Breast epithelium (tissue), 4 donors: Measurements from ENCODE around the gene CRCP. TPM values are rescaled to one million over a fixed set of nuclear protein-coding genes. Genes with fewer than 3 reads are reported as not detected.
"Not testable (repeated sequence)": the region's sequence is repeated elsewhere in the genome, so short reads cannot be mapped to it uniquely, and the experiment has no call there.

Experiments
- DNase-seq, 2 donors: peaks; one replicate each; pipeline ENCODE4 v3.0.0-alpha.2; 2019; ENCODE audit warnings: low spot score in 2 of 2
- H3K27ac ChIP-seq, 2 donors: fragments of 200-600 bp; sonication (generic) in 1 of 2; one replicate each; pipeline ENCODE4 v1.5.1; 2016 to 2019; ENCODE audit warnings: mild to moderate bottlenecking in 1 of 2
- H3K27me3 ChIP-seq, 2 donors: fragments of 200-600 bp; sonication (generic) in 1 of 2; one replicate each; pipeline versions ENCODE4 v1.5.1 to v1.6.0; 2017 to 2019; ENCODE audit warnings: control low read depth in 1 of 2, mild to moderate bottlenecking in 1 of 2
- H3K36me3 ChIP-seq: fragments of 200-600 bp; one replicate; pipeline ENCODE4 v1.5.1; 2019
- H3K4me1 ChIP-seq, 2 donors: fragments of 200-600 bp; sonication (generic); one replicate each; pipeline ENCODE4 v1.5.1; 2016 to 2019; ENCODE audit warnings: control low read depth in 1 of 2
- H3K4me3 ChIP-seq, 3 donors: fragments of 200-600 bp; sonication (generic); 1 replicate in 2 of 3; 2 replicates in 1 of 3; pipeline ENCODE4 v1.5.1; 2016 to 2019; ENCODE audit warnings: mild to moderate bottlenecking in 3 of 3, moderate library complexity in 2 of 3
- H3K9me3 ChIP-seq, 2 donors: fragments of 200-600 bp; sonication (generic) in 1 of 2; one replicate each; pipeline ENCODE4 v1.5.1; 2016 to 2019; ENCODE audit warnings: control low read depth in 1 of 2
- POLR2A ChIP-seq: fragments of 450-650 bp; IDR thresholded peaks from one replicate; pipeline ENCODE4 v1.6.1; 2016; ENCODE audit warnings: antibody characterized with exemption, mild to moderate bottlenecking, moderate library complexity
- POLR2AphosphoS5 ChIP-seq, 3 donors: sonication (generic); formaldehyde crosslinking; IDR thresholded peaks; one replicate each; pipeline ENCODE4 v1.6.1; 2017; ENCODE audit warnings: antibody characterized with exemption in 3 of 3
- intact Hi-C: fragments of 100-400 bp; cut with DNase I; formaldehyde crosslinking; loops from one replicate; pipeline ENCODE4 v1.15.1; 2023; ENCODE audit warnings: low total_unique reads
- total RNA-seq, 3 donors: library from RNA; depleted of rRNA; stranded (reverse); fragments of >200 nt; gene quantifications; one replicate each; pipeline ENCODE4 v1.1.0, GENCODE V29; 2016
- TF ChIP-seq, protein P1 (sequence below), 3 donors: fragments of 450-650 bp; IDR thresholded peaks; one replicate each; pipeline ENCODE4 v1.5.1; 2016 to 2017; ENCODE audit warnings: antibody characterized with exemption in 3 of 3, mild to moderate bottlenecking in 3 of 3, moderate library complexity in 3 of 3

Gene CRCP
- total RNA-seq, 3 donors from 2014 or later, result 31.5 to 49.8 (median 41.3) TPM

DNA sequence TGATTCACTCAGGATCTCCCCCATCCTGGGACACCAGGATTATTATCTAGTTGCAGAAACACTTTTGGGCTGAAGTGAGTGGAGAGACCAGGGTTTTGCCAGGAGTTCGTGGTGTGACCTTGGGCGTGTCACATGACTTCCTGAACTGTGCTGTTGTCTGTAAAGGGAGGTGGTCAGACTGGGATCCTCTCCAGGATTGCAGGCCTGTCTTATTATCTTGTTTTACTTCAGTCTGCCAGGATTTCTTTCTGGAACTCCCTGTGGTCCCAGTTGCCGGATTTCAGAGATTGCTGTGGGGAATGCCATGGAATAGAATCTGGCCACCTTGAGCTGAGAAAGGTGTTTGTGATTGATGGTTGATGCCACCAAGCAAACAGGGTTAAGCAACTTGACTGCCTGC is 35.8 kb downstream of the CRCP start:
- H3K4me3 ChIP-seq, result no peak overlapping the region
- TF ChIP-seq, protein P1, sequence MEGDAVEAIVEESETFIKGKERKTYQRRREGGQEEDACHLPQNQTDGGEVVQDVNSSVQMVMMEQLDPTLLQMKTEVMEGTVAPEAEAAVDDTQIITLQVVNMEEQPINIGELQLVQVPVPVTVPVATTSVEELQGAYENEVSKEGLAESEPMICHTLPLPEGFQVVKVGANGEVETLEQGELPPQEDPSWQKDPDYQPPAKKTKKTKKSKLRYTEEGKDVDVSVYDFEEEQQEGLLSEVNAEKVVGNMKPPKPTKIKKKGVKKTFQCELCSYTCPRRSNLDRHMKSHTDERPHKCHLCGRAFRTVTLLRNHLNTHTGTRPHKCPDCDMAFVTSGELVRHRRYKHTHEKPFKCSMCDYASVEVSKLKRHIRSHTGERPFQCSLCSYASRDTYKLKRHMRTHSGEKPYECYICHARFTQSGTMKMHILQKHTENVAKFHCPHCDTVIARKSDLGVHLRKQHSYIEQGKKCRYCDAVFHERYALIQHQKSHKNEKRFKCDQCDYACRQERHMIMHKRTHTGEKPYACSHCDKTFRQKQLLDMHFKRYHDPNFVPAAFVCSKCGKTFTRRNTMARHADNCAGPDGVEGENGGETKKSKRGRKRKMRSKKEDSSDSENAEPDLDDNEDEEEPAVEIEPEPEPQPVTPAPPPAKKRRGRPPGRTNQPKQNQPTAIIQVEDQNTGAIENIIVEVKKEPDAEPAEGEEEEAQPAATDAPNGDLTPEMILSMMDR (IDR thresholded peaks at IDR 0.05), result no peak
- no peak for TF ChIP-seq POLR2A
- peak in 1 of 3 donors; percentile 24 for TF ChIP-seq POLR2AphosphoS5 (IDR thresholded peaks at IDR 0.05)
- intact Hi-C loops, result no loop called here
- no peaks in the 10 kb centered on the region for H3K9me3 ChIP-seq
- peaks cover 0 to 5% of the 10 kb centered on the region in 2 donors for H3K4me1 ChIP-seq
- DNase-seq, result peak in 1 of 2 donors; percentile 24
- H3K36me3 ChIP-seq, result no peaks in the 10 kb centered on the region
- peak overlapping the region; percentile 41 to 78 for H3K27ac ChIP-seq
- no peaks in the 10 kb centered on the region for H3K27me3 ChIP-seq

DNA sequence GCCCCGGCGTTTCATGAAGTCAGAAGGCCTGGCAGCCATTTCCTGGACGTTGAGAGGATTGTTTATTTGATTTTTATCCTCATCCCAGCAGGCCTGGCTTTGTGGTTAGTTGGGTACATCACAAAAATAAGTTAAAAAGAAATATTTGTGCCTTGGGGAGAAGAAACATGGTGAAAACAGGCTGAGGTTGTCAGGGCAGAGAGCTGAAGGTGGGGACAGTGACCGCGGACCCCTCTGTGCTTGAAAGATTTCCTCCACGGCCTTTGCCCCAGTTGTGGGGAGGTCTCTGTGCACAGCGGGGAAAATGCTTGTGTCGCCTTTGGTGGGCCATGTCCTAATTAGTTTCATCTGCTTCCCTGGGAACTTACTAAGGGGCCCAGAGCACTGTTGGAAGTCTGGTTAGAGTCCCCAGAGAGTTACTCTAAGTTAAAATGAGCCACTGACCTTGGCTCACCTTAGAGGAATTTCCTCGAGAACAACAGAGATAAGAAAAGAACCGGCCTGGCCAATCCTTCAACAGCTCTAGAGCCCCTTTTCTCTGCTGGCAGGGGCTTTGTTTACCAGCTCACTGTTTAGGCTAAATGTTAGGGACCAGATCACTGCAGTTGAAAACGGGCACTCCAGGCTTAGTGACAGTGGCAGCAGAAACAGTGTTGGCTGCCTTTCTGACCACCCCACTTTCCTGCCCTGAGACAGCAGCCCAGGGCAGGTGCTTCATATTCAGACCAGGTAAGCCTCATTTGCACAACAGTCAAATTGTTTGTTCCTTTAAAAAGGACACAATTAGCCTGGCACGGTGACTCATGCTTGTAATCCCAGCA is 37.9 kb downstream of the CRCP start:
- no peaks in the 10 kb centered on the region for H3K36me3 ChIP-seq
- intact Hi-C loops, result no loop called here
- no peak for DNase-seq

DNA sequence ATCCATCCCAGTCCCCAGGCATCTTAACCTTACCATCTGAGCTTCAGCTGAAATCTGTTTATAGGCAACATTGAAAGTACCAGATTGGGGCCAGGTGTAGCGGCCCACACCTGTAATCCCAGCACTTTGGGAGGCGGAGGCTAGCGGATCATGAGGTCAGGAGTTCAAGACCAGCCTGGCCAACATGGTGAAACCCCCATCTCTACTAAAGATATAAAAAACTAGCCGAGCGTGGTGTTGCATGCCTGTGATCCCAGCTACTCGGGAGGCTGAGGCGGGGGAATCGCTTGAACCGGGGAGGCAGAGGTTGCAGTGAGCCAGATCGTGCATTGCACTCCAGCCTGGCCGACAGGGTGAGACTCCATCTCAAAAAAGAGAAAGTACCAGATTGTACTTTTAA is 39.0 kb downstream of the CRCP start:
- Histone ChIP-seq H3K27me3 (no peaks in the 10 kb centered on the region), H3K27ac (no peak overlapping the region), H3K4me3 (no peak overlapping the region), H3K9me3 (no peaks in the 10 kb centered on the region), H3K4me1 (peaks cover 0 to 5% of the 10 kb centered on the region in 2 donors), H3K36me3 (no peaks in the 10 kb centered on the region)
- no peak for TF ChIP-seq POLR2A
- no peak for TF ChIP-seq POLR2AphosphoS5 (IDR thresholded peaks at IDR 0.05)
- TF ChIP-seq, protein P1 (IDR thresholded peaks at IDR 0.05), result no peak
- no peak for DNase-seq
- intact Hi-C loops, result no loop called here

More for the DNA sequence above, 37.9 kb downstream of the CRCP start:
- Histone ChIP-seq H3K27me3 (no peaks in the 10 kb centered on the region), H3K27ac (peak overlapping the region; percentile 56 to 77), H3K4me1 (peaks cover 0 to 5% of the 10 kb centered on the region in 2 donors), H3K4me3 (peak overlapping the region in 2 of 3 donors; percentile 14 to 17), H3K9me3 (no peaks in the 10 kb centered on the region)
- no peak for TF ChIP-seq POLR2AphosphoS5 (IDR thresholded peaks at IDR 0.05)
- TF ChIP-seq POLR2A, result no peak
- TF ChIP-seq, protein P1 (IDR thresholded peaks at IDR 0.05), result no peak

DNA sequence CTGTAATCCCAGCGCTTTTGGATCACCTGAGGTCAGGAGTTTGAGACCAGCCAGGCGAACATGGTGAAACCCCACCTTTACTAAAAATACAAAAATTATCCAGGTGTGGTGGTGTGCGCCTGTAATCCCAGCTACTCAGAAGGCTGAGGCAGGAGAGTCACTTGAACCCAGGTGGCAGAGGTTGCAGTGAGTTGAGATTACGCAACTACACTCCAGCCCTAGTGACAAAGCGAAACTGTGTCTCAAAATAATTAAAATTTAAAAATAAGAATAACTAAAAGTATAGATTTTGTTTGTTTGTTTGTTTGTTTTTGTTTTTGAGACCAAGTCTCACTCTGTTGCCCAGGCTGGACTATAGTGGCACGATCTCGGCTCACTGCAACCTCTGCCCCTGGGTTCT is 41.4 kb downstream of the CRCP start:
- intact Hi-C loops, H3K27ac ChIP-seq, H3K36me3 ChIP-seq, H3K4me1 ChIP-seq, H3K4me3 ChIP-seq, DNase-seq, H3K27me3 ChIP-seq: not testable (repeated sequence)
- peaks cover 4 to 12% of the 10 kb centered on the region in 2 donors for H3K9me3 ChIP-seq

DNA sequence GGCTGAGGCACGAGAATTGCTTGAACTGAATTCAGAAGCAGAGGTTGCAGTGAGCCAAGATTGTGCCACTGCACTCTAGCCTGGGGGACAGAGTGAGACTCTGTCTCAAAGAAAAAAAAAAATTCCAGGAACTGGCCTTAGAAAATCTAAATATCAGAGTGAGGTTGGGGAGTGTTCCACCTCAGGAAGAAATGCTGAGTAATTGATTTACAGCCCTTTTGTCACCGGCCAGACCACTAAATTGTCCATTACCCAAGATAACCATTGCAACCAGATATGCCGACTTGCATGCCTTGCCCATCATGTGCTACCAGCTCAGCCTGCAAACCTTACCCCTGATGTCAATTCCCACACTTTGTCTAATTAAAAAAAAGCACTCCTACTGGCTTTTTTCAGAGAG is 42.4 kb downstream of the CRCP start:
- peaks cover 0 to 4% of the 10 kb centered on the region in 2 donors for H3K4me1 ChIP-seq
- peaks cover 4 to 12% of the 10 kb centered on the region in 2 donors for H3K9me3 ChIP-seq
- no peaks in the 10 kb centered on the region for H3K27me3 ChIP-seq
- intact Hi-C loops, result no loop called here
- H3K4me3 ChIP-seq, result no peak overlapping the region
- H3K27ac ChIP-seq, result no peak overlapping the region
- no peak for TF ChIP-seq POLR2AphosphoS5 (IDR thresholded peaks at IDR 0.05)
- TF ChIP-seq, protein P1 (IDR thresholded peaks at IDR 0.05), result no peak
- TF ChIP-seq POLR2A, result no peak
- H3K36me3 ChIP-seq, result no peaks in the 10 kb centered on the region
- no peak for DNase-seq
